ENCODE measurements around the gene FRYL.

FRYL gene

DNA sequence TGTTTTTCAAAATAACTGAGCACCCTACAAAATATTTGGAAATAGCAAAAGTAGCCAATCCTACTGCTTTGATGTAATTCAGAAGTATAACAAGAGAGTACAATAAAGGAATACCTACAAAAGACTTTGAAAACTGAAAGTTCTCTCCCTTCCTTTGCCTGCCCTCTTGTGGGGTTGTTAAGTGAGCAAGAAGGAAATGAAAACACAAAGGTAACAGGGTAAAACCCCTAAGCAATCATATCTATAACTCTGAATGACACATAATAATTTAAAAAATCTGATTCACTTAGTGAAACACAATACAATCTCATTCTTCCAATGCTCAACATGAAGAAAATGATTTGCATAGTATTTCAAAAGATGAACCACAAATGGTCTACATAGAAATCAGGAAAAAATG, 98.2 kb downstream of the FRYL start:
- Mint-ChIP-seq H3K27ac (peak overlapping the region; percentile 47), H3K27me3 (no peaks in the 10 kb centered on the region), H3K9me3 (ENCODE audit: low read depth) (no peaks in the 10 kb centered on the region), H3K4me3 (peak overlapping the region; percentile 22), H3K4me1 (ENCODE audit: low read depth) (peaks cover 44% of the 10 kb centered on the region), H3K36me3 (peaks cover 7% of the 10 kb centered on the region)

DNA sequence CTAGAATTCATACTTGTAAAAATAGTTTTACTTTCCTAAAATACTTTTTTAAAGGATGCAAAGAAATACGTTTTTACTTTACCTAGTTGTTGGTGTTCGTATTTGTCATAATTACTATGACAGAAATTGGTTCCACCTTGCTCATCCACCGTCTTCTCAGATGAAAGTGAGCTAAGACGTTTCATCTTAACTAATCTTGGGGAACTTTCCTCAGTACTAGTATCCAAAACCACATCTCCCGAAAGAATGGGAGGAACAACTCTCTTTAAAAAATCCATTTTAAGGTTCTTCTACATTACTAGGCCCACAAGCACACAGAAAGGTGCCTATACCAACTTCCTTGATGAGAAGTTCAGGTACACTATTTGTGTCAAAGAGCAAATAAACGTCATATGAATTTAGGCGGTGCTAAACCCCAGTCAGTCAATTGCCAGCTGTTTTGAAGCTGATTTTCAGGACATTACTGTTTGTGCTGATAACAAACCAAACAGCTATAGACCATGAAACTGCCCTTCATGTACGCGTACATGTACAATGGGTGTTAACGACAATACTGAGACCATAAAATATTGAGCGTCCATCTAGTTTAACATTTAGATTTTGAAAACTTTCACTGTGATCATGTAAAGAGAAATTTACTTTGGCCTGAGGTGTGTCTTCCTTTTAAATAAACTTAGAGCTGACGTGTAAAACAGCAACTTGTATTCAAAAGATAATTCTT, 99.1 kb downstream of the FRYL start:
- no peaks in the 10 kb centered on the region for H3K9me3 Mint-ChIP-seq (ENCODE audit: low read depth)
- H3K27me3 Mint-ChIP-seq = no peaks in the 10 kb centered on the region
- H3K4me1 Mint-ChIP-seq (ENCODE audit: low read depth) = peaks cover 40% of the 10 kb centered on the region
- peaks cover 8% of the 10 kb centered on the region for H3K36me3 Mint-ChIP-seq
- no peak overlapping the region for H3K4me3 Mint-ChIP-seq
- no peak overlapping the region for H3K27ac Mint-ChIP-seq

DNA sequence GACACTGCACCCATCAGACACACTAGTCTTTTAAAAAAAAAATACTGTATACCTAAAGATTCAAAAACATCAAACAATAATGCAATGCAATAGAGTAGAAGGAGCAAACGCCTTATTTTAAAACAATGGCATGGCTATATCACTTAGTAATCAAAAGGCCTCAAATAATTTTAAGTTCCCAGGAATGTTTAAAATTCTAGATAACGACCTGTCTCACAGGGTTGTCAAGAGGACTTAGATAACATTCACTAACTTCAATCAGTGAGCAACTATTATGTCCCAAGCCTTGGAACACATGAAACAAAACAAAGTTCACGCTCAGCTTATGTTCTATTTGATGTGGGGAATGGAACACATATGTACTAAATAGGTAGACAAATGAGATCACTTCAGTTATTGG, 106.5 kb downstream of the FRYL start:
- peaks cover 9% of the 10 kb centered on the region for H3K36me3 Mint-ChIP-seq
- H3K9me3 Mint-ChIP-seq (ENCODE audit: low read depth) = peaks cover 6% of the 10 kb centered on the region
- no peak overlapping the region for H3K4me3 Mint-ChIP-seq
- H3K27me3 Mint-ChIP-seq = no peaks in the 10 kb centered on the region
- H3K27ac Mint-ChIP-seq = no peak overlapping the region
- peaks cover 22% of the 10 kb centered on the region for H3K4me1 Mint-ChIP-seq (ENCODE audit: low read depth)

DNA sequence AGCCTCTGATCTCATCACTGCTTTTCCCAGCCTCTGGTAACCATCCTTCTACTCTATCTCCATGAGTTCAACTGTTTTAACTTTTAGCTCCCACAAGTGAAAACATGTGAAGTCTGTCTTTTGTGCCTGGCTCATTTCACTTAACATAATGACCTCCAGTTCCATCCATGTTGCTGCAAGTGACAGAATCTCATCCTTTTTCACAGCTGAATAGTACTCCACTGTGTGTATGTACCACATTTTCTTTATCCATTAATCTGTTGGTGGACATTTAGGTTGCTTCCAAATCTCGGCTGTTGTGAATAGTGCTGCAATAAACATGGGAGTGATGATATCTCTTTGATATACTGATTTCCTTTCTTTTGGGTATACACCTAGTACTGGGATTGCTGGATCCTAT, 109.5 kb downstream of the FRYL start:
- H3K36me3 Mint-ChIP-seq = peaks cover 10% of the 10 kb centered on the region
- H3K27me3 Mint-ChIP-seq = no peaks in the 10 kb centered on the region
- no peak overlapping the region for H3K4me3 Mint-ChIP-seq
- peaks cover 6% of the 10 kb centered on the region for H3K9me3 Mint-ChIP-seq (ENCODE audit: low read depth)
- H3K4me1 Mint-ChIP-seq (ENCODE audit: low read depth) = peaks cover 37% of the 10 kb centered on the region
- H3K27ac Mint-ChIP-seq = no peak overlapping the region

DNA sequence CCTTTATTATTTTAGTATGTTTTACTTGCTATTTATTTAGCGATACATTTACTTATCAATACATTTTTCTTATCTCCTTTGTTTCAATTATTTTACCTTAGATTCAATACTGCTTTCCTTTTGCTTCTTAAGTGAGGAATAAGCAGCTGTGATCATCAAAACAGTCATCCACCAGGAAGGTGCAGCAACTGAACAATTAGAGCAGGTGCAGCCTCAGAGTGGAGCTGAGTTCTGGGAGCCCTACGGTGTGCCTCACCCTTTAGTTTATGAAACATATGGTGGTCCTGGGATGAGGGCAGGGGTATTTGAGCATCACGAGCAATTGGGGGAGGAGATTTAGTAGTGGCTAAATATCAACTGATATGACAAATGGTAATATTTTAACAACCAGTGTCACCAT, 111.0 kb downstream of the FRYL start:
- H3K9me3 Mint-ChIP-seq (ENCODE audit: low read depth) = peaks cover 6% of the 10 kb centered on the region
- no peak overlapping the region for H3K4me3 Mint-ChIP-seq
- no peak overlapping the region for H3K27ac Mint-ChIP-seq
- H3K4me1 Mint-ChIP-seq (ENCODE audit: low read depth) = peaks cover 46% of the 10 kb centered on the region
- H3K36me3 Mint-ChIP-seq = peaks cover 11% of the 10 kb centered on the region
- H3K27me3 Mint-ChIP-seq = no peaks in the 10 kb centered on the region

DNA sequence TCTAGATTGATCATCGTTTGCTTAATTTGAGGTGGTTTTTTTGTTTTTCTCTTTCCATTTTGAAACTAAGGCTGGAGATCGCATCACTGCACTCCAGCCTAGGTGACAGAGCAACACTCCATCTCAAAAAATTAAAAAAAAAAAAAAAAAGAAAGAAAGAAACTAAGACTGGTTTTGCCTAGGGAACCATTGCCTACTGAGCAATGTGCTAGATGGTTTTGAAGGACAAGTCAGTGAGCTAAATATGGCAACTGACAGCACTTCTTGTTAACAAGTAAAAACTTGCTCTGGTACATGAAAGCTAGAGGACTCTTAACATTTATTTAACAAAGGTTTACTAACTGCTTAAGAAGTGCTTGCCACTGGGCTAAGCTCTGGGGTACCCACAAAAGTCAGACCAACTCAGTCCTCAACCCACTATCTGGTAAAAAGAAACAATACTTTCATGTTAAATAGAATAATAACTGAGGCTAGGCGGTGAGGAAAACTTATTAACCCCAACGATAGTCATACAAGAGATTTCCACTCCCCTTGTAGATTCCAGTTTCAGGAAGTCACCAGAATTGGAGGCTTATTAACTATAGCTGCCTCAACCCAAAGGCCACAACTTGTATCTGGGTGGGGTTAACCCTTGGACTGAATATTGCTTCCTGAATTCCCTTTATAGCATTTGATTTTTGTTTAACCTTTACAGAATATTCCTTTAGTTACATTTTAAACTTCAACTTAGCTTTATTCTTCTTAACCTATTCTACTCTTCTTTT, 111.6 kb downstream of the FRYL start:
- Mint-ChIP-seq H3K9me3 (ENCODE audit: low read depth) (peaks cover 6% of the 10 kb centered on the region), H3K36me3 (peaks cover 15% of the 10 kb centered on the region), H3K27me3 (no peaks in the 10 kb centered on the region), H3K27ac (no peak overlapping the region), H3K4me1 (ENCODE audit: low read depth) (peaks cover 45% of the 10 kb centered on the region), H3K4me3 (no peak overlapping the region)

DNA sequence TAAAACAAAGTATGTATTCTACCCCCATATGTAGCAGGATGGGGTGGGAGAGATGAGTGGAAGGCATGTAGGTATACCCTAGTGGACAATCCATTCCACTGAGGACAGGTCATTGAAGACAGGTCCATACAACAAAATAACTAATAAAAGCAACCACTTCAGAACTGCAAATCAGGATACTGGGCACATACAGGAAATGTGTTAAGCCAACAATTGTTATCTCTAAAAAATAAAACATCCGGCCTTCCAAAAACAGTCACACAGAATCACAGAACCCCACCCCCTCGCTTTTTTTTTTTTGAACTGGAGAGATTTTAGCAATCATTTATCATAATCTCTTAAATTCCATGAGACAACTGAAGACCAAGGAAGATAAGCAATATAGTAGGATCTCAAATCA, 112.9 kb downstream of the FRYL start:
- Mint-ChIP-seq H3K27me3 (no peaks in the 10 kb centered on the region), H3K36me3 (peaks cover 17% of the 10 kb centered on the region), H3K4me1 (ENCODE audit: low read depth) (peaks cover 39% of the 10 kb centered on the region), H3K27ac (no peak overlapping the region), H3K4me3 (no peak overlapping the region), H3K9me3 (ENCODE audit: low read depth) (peaks cover 6% of the 10 kb centered on the region)

DNA sequence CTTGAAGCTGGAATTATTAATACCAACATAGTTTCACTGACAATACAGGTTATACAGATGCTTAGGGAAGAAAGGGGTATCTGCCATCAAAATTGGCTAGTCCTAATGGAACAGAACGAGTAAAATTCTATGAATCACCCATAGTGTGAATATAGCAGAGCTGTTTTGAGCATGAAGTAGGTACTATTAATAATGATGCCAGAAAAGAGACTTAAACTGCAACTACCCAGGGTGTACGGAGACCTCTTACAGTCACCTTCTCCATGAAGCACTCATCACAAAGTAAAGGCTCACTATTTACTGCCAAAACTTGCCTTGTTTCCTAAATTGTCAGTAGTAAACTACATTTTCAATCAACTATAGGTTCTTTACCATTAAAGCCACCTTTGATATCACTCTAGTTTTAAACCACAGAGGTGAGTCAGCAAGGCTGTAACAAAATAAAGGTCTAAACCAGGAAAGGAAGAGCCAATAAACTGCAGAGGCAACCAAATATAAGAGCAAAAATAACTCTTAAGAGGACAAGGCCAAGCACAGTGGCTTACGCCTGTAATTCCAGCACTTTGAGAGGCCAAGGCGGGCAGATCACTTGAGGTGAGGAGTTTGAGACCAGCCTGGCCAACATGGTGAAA, 114.4 kb downstream of the FRYL start:
- H3K4me3 Mint-ChIP-seq = peak overlapping the region; percentile 32
- H3K27me3 Mint-ChIP-seq = no peaks in the 10 kb centered on the region
- peaks cover 3% of the 10 kb centered on the region for H3K9me3 Mint-ChIP-seq (ENCODE audit: low read depth)
- H3K27ac Mint-ChIP-seq = peak overlapping the region; percentile 58
- peaks cover 49% of the 10 kb centered on the region for H3K4me1 Mint-ChIP-seq (ENCODE audit: low read depth)
- peaks cover 15% of the 10 kb centered on the region for H3K36me3 Mint-ChIP-seq

DNA sequence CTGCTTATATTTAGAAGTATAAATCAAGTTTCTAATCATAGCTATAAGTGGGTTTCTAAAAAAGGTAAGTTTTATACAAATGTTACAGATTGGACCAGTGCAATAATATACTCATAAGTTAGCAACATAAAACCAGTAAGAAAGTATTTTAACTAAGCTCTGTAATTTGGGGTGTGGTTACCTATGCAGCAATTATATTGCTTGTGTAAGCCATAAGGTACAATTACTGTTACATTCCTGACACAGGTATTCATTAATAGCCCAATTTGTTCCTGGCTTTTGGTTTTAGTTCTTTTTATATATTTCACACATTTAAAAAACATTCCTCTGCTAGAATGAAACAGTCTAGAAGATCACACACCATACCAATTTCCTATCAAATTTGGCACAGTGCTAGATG, 115.1 kb downstream of the FRYL start:
- Mint-ChIP-seq H3K27ac (no peak overlapping the region), H3K27me3 (no peaks in the 10 kb centered on the region), H3K4me3 (no peak overlapping the region), H3K9me3 (ENCODE audit: low read depth) (no peaks in the 10 kb centered on the region), H3K4me1 (ENCODE audit: low read depth) (peaks cover 52% of the 10 kb centered on the region), H3K36me3 (peaks cover 14% of the 10 kb centered on the region)

DNA sequence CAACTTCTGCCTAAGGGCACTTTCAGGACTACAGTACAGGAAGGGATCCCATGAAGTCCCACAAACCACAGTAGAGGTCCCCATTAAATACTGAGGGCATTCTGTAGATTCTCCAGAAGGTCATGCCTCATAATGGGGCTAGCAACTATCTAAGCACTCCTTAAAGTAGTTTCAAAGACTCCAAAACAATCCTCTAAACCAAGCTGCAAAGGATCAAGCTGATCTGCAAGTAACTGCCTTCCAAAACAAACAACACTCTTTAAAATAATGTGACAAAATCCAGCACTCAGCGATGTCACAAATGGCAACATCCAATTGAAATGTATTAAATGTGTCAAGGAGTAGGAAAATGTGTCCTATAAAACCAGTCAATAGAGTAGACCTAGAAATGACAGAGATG, 118.7 kb downstream of the FRYL start:
- H3K4me1 Mint-ChIP-seq (ENCODE audit: low read depth) = peaks cover 40% of the 10 kb centered on the region
- no peaks in the 10 kb centered on the region for H3K27me3 Mint-ChIP-seq
- H3K27ac Mint-ChIP-seq = no peak overlapping the region
- peaks cover 14% of the 10 kb centered on the region for H3K36me3 Mint-ChIP-seq
- H3K9me3 Mint-ChIP-seq (ENCODE audit: low read depth) = no peaks in the 10 kb centered on the region
- H3K4me3 Mint-ChIP-seq = no peak overlapping the region

DNA sequence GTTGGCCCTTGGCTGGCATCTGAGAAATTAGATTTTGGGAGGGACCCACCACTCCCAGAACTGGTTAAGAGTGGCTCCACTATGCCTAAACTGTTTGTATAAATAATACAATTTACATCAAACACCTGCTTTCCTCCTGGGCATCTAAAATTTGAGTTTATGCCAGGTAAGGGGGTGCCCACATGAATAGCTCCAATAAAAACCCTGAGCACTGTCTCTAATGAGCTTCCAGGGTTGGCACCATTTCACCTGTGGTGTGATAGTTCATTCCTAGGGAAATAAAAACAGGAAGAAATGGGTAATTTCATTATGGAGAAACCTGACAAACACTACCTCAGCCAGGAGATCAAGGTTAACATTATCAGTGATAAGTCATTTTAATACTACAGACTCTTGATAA, 119.7 kb downstream of the FRYL start:
- Mint-ChIP-seq H3K4me1 (ENCODE audit: low read depth) (peaks cover 34% of the 10 kb centered on the region), H3K27ac (peak overlapping the region; percentile 6), H3K36me3 (peaks cover 12% of the 10 kb centered on the region)

DNA sequence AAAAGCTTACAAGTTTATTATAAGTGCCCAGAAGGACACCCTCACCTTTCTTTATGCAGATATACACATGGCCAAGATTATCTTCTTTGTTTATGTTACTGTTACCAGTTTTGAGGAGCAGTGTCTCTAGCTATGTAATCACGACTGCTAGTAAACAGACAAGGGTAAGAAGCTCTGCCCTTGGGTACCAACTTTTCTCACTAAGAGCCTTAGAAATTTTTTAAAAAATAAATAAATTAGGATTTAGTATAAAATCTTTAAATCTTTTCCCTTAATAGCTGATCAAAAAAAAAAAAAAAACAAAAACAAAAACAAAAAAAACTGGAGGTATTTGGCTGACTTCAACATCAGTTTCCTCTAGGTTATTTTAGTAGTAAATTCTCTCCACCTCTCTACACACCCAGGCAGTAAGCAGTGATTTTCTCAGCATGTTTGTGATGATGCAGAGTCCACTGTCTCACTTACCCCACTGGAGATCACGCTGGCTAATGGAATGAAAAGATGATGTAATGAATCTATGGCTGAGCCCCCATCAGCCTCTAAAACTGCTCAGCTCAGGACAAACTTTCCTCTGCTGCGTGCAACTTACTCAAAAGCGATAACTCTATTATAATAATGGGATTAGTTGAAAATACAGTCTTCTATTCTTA, 125.9 kb downstream of the FRYL start:
- peaks cover 14% of the 10 kb centered on the region for H3K36me3 Mint-ChIP-seq
- no peaks in the 10 kb centered on the region for H3K9me3 Mint-ChIP-seq (ENCODE audit: low read depth)
- H3K27me3 Mint-ChIP-seq = no peaks in the 10 kb centered on the region
- peak overlapping the region; percentile 42 for H3K4me3 Mint-ChIP-seq
- peak overlapping the region; percentile 72 for H3K27ac Mint-ChIP-seq
- H3K4me1 Mint-ChIP-seq (ENCODE audit: low read depth) = peaks cover 51% of the 10 kb centered on the region

More for the DNA sequence above, 119.7 kb downstream of the FRYL start:
- Mint-ChIP-seq H3K9me3 (ENCODE audit: low read depth) (no peaks in the 10 kb centered on the region), H3K4me3 (no peak overlapping the region), H3K27me3 (no peaks in the 10 kb centered on the region)

DNA sequence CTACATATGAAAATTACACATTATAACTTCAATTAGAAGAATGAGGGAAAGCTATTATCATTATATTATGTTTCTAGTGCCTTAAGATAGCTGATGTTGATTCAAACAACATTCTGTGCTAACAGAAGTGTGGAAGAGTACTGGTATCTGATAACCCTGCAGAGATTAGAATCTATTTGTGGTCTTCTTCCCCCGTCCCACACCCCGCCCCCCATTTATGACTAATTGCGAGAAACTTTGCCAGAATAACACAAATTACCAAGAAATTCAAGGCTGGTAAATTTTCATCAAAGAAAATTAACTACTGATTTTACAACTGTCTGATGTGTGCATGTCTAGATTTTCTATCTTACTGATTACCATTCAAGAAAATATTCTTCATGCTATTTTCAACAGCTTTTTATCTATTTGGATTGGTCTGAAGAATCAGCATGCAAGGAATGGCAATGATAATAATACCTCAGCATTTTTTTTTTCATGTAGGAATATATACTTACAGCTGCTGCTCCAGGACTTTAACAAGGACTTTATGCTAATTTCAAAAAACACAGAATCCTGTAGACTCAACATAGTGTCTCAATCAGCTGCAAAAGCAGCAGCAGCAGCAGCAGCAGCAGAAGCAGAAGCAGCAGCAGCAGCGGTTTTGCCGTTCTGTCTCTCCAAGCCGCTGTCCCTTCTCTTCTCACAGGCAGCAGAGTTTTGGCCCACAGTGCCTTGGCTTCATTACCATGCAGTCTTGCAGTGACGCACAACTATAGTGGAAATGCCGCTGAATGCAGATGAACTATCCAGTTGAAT, 126.7 kb downstream of the FRYL start:
- peak overlapping the region; percentile 72 for H3K27ac Mint-ChIP-seq
- H3K27me3 Mint-ChIP-seq = no peaks in the 10 kb centered on the region
- H3K36me3 Mint-ChIP-seq = peaks cover 14% of the 10 kb centered on the region
- peaks cover 51% of the 10 kb centered on the region for H3K4me1 Mint-ChIP-seq (ENCODE audit: low read depth)
- peak overlapping the region; percentile 27 for H3K4me3 Mint-ChIP-seq
- no peaks in the 10 kb centered on the region for H3K9me3 Mint-ChIP-seq (ENCODE audit: low read depth)

DNA sequence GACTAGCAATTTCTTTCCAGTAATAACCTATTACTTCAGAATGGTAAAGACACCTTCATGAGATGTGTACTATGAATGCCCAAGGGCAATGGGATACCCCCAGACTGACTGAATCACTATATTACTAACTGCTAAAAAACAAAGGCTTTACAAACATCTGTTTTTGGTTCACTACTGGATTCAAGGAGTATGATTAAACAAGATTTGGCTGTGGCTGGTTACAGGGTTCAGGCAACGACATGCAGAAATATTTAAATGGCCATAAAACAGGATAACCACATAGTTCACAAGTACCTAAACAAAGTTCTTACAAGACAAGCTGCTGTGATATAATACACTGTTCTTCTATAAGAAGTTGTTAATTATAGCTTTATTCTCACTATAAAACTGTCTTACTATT, 128.2 kb downstream of the FRYL start:
- peaks cover 15% of the 10 kb centered on the region for H3K36me3 Mint-ChIP-seq
- no peak overlapping the region for H3K4me3 Mint-ChIP-seq
- no peaks in the 10 kb centered on the region for H3K27me3 Mint-ChIP-seq
- H3K27ac Mint-ChIP-seq = peak overlapping the region; percentile 61
- H3K4me1 Mint-ChIP-seq (ENCODE audit: low read depth) = peaks cover 55% of the 10 kb centered on the region
- no peaks in the 10 kb centered on the region for H3K9me3 Mint-ChIP-seq (ENCODE audit: low read depth)

All from activated naive CD8-positive, alpha-beta T cell (primary cell).